Hematopoietic multipotent progenitor cell treated with erythropoietin and hydrocortisone succinate and interleukin-3 and kit ligand, for 4 days (in vitro differentiated cells): Measurements from ENCODE around the gene RPL12.

Experiments
- DNase-seq: peaks from one replicate; pipeline ENCODE4 v3.0.0-alpha.2; 2015

The RPL12 gene

DNA sequence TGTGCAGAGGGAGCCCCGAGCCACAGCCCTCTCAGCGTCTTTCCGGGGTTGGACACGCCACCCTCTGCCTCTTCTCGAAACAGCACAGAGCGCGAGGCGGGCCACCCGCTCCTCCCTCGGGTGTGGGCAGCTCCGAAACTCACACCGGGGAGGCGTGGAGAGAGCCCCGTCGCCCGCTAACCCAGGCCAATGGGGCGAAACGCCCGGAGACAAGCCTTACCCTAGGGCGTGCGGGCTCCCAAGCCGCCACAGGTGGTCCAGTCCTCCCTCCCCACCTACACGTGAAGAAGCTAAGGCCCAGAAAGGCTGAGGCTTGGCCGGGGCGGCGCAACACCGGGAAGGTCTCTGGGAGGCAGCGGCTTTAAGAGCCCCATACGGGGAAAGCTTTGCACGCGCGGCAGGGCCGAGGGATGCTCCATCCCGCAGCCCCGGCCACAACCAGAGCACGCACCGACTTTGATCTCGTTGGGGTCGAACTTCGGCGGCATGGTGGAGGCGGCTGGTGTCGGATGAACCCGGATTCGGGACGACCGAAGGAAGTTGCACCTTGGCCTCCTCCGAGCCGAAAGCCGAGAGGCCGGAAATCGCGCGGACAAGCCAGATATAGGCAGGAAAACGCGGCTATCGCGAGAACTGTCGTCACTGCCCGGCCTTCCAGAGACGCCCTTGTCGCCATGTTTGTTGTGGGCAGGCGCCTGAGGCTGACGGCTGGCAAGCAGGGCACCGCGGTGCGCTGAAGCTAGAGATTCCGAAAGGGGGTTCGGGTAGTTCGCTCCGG is at the start of gene RPL12, which contains the start of gene LRSAM1:
Gene RPL12 (minus strand): TSS at position 577 of the 778 bp plus-strand sequence. CDS start 89 bp downstream, at position 488.
Gene LRSAM1 (plus strand): TSS at position 681 of the 778 bp plus-strand sequence. CDS start 3,018 bp downstream, outside the sequence.
- DNase-seq: peak; percentile 97

DNA sequence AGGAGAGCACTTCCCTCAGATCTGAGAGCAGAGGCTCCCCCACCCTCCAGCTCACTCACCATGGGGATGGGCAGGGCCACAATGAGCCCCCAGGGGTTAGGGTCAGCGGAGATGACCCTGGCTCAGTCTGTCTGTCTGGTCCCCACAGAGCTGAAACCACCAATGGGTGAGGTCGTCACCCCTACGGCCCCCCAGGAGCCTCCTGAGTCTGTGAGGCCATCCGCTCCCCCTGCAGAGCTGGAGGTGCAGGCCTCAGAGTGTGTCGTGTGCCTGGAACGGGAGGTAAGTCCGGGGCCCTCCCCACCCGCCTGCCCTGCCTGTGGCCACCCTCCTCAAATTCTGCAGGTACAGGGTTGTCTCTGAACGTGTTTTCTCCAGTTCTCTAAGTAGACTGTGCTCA is 49.7 kb upstream of the RPL12 start:
- DNase-seq: no peak

DNA sequence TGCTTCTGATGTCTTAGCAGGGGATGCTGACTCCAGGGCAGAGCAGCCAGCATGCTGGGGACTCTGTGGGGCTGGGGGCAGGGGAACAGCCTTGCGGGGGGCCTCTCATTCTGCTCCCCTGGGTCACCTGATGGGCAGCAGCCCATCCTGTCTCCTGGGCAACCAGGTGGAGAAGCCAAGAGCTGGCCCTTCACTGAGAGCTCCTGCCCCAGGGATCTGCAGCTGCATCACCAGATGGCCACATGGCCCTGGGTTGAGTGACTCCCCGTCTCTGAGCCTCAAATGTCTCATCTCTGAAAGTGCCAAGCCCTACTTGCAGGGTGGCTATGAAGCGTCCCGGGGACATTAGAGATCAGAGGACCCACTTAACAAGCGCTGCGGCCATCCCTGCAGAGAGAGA is 49.2 kb upstream of the RPL12 start:
- DNase-seq: no peak

DNA sequence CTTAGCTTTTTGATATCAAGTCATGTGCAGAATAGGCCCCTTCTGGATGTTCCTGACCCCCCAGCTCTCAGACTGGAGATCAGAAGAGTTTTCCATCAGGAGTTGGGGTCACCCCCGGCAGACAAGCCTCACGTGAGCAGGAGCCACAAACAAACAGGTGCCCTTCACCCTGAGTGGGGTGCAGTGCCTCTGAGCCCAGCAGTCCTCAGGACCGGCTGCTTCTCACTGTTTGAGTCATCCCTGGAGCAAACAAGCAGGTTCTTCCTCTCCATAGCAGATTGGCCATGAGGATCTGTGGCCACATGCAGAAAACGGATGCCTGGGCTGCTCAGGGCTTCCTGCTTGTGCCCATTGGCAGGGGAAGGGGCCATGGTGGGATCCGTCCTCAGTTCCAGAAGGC is 47.1 kb upstream of the RPL12 start:
- DNase-seq: no peak

DNA sequence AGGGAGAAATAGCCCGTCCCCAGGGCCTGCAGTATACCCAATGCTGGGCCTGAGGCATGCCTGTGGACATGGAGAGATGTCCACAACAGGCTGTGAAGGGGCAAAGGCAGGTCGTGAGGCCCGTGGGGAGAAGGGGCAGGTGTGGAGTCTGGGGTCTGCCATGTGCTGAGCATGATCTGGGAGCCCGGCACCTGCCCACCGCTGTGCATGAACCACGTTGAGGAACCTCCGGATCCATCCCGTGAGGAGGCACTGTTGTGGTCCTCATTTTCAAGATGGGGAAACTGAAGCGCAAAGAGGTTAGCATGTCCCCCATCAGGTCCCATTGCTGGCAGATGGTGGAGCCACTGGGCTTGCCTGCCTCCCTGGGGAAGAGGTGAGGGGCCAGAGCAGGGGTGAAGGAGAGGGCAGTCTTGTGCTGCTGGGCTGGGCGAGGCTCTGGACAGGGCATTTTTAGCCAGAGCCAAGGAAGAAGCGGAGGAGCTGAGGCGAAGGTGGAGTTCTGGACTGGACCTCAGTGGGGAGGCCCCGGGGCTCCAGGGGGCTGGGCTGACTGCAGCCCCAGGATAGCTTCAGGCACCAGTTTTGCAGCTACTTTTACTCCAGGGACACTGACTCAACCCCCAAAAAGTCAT is 46.6 kb upstream of the RPL12 start:
- DNase-seq: no peak

DNA sequence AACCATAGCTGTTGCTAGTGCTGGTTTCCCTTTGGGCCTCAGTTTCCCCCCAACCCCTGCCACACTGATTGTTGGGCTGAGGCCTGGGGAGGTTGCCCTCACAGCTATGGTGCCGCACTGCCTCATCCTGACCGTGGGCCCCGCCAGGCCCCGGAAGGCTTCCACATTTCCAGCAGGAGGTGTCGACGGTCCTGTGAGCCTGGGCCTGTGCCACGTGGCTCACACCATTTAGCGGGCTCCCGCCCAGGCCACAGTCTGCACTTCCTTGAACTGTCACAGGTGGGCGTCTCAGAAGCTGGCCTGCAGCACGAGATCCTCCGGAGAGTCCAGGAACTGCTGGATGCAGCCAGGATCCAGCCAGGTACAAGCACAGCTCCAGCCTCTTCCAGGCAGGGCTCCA is 45.8 kb upstream of the RPL12 start:
- no peak for DNase-seq

DNA sequence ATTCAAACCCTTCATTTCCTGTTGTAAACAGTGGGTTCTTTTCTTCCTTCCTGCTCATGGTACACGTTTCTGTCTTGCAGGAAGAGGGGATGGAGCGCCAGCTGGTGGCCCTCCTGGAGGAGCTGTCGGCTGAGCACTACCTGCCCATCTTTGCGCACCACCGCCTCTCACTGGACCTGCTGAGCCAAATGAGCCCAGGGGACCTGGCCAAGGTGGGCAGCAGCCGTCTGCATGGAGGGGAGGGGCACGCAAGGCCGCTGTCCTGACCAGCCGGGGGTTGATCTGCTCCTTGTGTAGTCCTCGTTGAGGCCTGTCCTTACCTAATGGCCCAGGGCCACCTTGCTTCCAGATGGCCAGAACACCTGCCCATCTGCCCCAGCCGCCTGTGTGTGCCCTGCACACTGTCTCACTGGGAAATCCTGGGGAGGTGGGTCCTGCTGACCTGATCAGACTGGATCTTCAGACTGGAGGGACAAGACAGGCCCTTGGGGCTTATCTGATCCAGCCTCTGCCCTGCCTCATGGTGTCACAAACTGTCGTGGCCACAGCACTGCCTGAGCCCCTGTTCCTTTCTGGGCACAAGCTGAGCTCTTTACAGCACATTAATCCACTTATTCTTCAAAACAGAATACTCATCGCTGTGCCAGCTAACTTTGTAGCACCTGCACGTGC is 44.8 kb upstream of the RPL12 start:
- DNase-seq: peak; percentile 34

DNA sequence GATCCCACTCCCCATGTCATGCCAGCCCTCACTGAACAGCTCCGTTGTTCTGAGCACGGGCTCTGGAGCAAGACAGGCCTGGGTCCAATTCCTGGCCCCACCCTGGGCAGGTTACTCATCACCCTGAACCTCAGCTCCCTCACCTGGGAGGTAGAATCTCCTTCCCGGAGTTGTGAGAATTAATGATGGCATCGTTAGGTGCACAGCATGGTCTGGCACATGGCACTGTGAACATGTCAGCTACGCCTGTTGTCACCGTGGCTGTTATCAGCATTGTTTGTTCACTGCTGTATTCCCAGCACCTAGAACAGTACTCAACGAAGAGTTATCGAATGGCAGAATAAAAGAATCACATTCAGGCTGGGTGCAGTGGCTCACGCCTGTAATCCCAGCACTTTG is 43.1 kb upstream of the RPL12 start:
- DNase-seq: no peak

DNA sequence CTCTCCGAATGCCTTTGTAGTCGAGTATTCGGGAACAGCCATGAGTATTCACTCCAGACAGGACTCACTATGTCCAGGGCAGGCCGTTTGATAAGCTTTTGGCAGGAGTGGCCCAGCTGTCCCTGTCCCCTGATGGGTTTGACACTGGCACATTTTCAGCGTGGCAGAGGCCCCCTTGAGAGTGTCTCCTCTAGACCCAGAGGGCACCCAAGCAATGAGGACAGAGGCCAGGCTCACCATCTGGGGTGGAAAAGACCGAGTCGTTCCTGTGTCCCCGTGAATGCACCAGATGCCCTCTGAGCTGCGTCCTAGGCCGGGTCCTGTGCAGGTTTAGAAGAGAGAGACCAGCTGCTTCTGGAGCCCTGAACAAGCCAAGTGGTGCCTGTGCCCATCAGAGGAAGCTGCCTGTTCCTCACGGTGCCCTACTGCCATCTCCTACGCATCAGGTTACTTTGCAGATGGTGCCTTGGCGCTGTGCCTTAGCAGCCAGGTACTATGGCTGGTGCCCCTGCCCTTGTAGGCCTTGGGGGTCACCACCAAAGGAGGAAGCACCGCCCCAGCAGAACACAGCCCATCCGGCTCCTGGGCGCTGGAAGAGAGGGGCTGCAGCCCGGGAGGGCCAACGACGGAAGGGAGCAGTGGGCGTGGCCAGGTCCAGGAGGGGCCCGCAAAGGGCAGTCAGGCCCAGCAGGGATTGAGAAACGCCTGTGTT is 42.5 kb upstream of the RPL12 start:
- no peak for DNase-seq

DNA sequence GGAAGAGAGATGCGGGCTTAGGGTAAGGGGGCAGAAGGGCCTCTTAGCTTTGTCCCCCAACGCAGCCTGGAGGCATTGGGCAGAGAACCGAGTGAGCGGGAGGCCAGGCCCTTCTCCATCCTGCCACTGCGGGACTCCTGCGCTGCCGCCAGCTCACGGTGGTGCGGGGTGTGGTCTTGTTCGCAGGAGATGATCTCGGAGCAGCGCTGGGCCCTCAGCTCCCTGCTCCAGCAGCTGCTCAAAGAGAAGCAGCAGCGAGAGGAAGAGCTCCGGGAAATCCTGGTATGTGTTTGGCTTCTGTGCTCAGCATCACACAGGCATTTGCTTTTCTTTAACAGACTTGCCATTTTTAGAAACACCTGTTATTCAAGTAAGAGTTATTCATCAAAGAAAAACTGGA is 41.4 kb upstream of the RPL12 start:
- no peak for DNase-seq

DNA sequence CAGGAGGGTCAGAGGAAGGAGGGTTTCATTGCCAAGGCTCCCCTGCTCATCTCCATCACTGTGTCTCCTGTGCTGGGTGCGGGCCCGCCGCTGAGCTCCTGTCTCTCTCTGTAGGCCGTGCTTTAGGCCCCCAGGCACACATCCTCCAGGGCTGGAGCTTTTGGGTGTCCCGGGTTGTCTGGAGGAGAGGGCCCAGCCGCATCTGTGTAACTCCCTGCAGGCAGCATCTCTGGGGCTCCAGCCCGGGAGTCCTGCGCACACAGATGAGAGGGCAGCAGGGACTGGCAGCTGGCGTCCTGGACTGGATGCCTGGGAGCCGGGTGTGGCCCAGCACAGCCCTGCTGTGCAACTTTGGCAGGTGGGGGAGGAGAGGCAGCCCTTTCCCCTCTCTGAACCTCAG is 40.3 kb upstream of the RPL12 start:
- DNase-seq: no peak

DNA sequence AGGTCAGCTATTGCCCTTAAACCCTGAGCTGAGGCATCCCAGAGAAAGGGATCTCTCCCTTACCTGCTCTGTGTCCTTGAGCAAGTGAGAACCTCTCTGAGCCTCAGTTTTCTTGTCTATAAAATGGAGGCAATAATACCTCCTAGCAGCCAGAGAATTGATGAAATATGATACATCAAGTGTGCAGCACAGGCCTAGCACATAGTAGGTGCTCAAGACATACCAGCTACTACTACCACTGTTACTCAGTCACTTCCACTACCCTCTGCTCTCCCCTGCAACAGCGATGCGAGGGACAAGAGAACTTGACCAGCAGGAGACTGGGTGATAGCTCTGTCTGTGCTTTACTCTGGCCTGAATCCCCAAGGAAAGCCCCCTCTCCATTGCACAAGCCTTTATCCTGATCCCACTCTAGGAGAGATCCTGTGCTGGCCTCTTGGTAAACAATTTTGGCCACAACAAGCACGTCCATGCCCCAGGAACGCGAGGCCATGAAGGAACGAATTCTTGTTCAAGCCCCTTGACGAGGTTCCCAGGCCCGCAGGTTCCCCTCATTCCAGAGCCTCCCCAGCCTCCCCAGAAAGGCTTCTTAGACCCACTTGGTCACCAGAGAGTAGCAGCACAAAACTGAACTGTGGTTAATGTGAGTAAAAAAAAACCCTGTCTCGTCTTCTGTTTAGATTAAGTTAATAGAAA is 39.5 kb upstream of the RPL12 start:
- DNase-seq: no peak

DNA sequence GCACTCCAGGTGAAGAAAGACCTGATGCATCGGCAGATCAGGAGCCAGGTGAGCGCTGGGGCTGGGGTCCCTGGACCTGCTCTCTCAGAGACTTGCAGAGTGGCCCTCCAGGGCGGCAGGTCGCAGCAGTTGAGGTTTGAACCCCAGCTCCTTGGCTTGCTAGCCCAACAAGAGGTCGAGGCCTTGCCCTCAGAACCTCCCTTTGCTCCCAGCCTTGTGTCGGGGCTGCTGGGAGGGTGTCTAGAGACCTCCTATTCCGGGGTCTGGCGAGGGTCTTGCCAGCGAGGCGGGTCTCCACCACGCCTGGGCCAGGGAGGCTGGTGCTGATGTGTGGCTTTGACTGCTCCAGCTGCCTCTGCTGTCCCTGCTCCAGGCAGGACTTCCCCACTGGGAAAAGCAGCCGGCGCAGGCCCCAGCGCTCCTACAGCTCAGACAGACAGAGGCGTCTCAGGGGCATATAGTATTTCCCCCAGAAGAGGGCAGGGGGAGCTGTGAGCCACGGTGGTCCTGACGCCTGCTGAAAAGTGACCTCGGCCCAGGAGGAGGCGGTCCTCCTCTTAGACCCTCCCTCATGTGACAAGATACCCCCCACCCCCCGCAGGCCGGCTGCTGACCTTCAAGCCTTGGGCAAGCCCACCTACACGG is 38.4 kb upstream of the RPL12 start:
- no peak for DNase-seq

DNA sequence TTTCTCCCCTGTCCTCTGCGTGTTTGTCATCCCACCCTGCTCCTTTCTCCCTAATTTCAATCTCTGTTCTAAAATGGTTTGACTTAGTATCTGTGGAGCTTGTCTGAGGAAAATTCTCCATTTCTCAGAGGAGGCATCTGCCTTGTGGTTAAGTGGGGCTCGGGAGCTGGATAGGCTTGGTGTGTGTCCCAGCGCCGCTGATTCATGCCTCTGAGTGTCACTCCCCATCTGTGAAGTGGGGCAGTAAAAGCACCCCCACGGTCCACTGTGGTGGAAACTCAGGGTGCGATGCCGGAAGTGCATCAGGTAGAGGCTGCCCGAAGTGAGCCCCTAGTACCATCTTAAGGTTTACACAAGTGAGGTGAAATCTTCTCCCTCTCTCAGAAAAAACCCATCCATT is 37.7 kb upstream of the RPL12 start:
- DNase-seq: no peak

DNA sequence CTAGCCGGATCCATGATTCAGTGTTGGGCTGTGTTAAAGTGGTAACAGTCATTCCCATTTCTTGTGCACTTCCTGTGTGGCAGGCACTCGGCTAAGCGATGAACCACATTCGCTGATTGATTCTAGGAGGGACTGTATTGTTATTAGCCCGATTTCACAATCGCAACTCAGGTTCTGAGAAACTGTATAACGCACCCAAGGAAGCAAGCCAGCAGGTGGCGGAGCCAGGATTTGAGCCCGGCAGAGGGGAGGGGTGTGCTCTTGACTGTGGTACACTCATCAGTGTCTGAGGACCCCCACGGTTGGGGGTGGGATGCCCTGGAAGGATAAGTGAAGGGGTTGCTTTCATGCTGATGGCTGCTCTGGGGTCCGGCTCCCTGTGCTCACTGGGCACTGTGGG is 34.8 kb upstream of the RPL12 start:
- no peak for DNase-seq

DNA sequence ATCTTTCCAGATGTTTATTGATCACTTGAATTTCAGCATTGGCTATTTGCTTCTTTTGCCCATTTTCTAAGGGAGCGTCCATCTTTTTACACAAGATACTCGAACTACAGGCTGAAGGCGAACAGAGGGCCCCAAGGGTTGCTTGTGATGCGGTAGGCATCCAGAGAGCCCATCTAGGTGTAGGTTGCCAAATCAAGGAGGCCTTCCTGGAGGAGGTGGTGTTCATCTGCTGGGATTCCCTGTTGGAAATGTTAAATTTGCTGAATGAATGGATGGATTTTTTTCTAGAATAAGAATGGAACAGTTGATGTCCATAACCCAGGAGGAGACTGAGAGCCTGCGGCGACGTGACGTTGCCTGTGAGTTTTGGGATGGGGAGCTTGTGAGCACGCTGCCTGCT is 31.5 kb upstream of the RPL12 start:
- no peak for DNase-seq

DNA sequence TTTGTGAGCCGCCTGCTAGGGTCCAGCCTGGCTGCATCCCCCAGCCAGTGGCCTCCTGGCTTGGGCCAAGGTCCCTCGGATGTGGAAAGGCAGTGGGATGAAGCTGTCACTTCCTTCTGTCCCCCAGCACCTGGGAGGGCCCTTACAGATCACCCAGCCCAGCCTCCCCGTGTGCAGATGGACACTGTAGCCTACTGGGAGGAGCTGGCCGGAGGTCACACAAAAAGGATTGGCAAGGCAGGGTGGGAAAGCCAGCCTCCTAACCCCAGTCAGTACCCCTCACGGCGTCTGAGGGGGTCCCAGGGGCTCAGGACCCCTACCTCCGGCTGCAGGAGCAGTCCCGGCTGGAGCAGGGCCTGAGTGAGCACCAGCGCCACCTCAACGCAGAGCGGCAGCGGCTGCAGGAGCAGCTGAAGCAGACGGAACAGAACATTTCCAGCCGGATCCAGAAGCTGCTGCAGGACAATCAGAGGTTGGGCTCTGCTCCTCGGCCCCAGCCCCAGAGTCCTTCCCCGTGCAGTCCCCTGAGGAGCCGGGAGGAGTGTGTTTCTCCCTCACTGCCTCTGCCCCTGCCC is 28.4 kb upstream of the RPL12 start:
- no peak for DNase-seq

DNA sequence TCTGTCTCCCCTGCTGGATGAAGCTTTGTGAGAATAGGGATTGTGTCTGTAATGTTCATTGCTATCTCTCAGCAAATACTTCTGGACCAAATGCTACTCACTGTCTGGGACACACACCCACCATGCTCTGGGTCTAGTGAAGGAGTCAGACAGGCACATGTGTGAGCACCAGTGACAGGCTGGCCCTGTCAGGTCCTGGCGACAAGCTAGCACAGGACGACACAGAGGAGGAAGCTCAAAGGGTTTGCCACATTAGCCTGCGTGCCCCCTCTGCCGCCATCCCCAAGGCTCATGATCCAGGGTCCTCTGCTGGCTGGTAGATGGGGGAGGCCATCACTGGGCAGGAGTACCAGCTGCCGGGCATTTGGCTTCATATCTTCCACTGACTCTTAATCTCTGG is 23.4 kb upstream of the RPL12 start:
- no peak for DNase-seq

DNA sequence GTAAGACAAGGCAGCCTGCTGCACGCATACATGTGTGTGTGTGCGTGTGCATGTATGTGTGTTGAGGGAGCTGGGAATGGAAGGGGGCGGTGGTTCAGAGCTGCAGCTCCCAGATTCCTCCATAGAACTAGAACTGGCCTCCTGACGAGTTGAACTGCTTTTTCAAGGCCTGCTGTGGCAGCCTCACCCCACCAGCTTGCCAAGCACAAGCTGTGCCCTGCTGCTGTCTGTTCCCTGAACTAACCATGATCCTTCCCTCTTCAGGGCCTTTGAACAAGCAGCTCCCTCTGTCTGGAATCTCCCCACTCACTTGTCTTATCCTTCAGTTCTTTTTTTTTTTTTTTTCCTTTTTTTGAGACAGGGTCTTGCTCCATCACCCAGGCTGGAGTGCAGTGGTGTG is 22.7 kb upstream of the RPL12 start:
- no peak for DNase-seq

DNA sequence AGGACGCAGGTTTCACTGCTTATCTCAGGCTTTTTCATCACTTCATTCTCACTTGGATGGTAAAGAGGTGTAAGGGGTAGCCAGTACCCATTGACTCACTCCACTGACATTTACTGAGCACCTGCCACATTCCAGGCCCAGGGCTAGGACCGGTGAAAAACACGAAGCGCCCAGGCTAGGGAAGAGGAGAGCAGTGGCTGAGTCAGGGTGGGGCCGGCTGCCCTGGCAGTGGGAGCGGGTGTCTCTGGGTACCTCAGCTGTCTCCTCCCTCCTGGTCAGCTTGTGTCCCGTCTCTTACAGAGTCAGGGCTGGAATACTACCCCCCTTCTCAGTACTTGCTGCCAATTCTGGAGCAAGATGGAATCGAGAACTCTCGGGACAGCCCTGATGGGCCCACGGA is 22.3 kb upstream of the RPL12 start:
- no peak for DNase-seq

DNA sequence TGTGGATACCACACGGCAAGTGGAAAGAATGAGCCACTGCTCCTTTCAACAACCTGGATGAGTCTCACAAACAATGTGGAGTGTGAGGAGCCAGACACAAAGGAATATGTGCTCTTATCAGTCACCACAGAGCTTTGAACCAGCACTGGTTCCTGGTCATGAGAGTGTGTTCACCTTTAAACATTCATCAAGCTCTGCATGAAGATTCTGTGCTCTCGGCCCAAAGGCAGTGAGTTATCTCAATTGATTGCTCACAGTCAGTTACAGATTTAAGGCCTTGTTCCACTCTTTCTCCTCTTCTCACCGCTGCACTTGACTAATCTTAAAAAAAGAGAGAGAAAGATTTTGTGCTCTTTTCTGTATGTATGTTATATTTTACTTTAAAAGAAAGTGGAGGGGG is 19.5 kb upstream of the RPL12 start:
- DNase-seq: no peak

DNA sequence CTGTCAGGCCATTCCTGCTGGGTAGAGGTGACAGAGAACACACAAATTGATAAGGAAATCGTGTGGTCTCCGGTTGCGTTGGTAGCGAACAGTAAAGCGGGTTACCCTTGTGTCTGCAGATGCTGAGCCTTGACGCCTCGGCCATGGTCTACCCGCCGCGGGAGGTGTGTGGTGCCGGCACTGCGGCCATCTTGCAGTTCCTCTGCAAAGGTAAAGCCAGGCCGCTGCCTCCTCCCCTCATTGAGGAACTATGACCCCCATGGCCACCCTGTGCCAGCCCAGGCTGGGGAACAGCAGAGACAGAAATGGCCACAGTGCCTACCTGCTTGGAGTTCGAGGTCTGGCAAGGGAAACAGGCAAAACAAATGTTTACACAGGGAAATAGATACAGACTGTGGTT is 16.4 kb upstream of the RPL12 start:
- no peak for DNase-seq
